ENCODE results near the gene CLDN4.
"Not testable (repeated sequence)": the region's sequence is repeated elsewhere in the genome, so short reads cannot be mapped to it uniquely, and the experiment has no call there.

Gene CLDN4

GRCh38 chr7:73830681-73831583, at the start of gene CLDN4:
Gene CLDN4, plus strand, starts transcription at chr7:73830996. Its CDS starts 206 bp downstream, at chr7:73831202.
- DNase-seq: no peak

GRCh38 chr7:73786588-73786987, 44.2 kb upstream of the CLDN4 start:
- DNase-seq: no peak

- DNase-seq: not testable (repeated sequence)
Measured at GRCh38 chr7:73787786-73788048, 43.1 kb upstream of the CLDN4 start.

GRCh38 chr7:73789051-73789450, 41.7 kb upstream of the CLDN4 start:
- no peak for DNase-seq

- DNase-seq: not testable (repeated sequence)
Measured at GRCh38 chr7:73791170-73791690, 39.6 kb upstream of the CLDN4 start.

GRCh38 chr7:73795188-73795587, 35.6 kb upstream of the CLDN4 start:
- not testable (repeated sequence) for DNase-seq

GRCh38 chr7:73796656-73797055, 34.1 kb upstream of the CLDN4 start:
- not testable (repeated sequence) for DNase-seq

GRCh38 chr7:73797176-73797575, 33.6 kb upstream of the CLDN4 start:
- DNase-seq: not testable (repeated sequence)

- no peak for DNase-seq
Measured at GRCh38 chr7:73799282-73800141, 31.3 kb upstream of the CLDN4 start.

GRCh38 chr7:73801577-73801976, 29.2 kb upstream of the CLDN4 start:
- DNase-seq: no peak

GRCh38 chr7:73802459-73802858, 28.3 kb upstream of the CLDN4 start:
- no peak for DNase-seq

GRCh38 chr7:73809467-73809951, 21.3 kb upstream of the CLDN4 start:
- no peak for DNase-seq

GRCh38 chr7:73810998-73811360, 19.8 kb upstream of the CLDN4 start:
- no peak for DNase-seq

GRCh38 chr7:73811760-73812168, 19.0 kb upstream of the CLDN4 start:
- DNase-seq: peak; percentile 81

- DNase-seq: no peak
Measured at GRCh38 chr7:73812996-73813395, 17.8 kb upstream of the CLDN4 start.

GRCh38 chr7:73815436-73815835, 15.4 kb upstream of the CLDN4 start:
- DNase-seq: no peak

GRCh38 chr7:73817121-73817520, 13.7 kb upstream of the CLDN4 start:
- DNase-seq: no peak

- no peak for DNase-seq
Measured at GRCh38 chr7:73820013-73820412, 10.8 kb upstream of the CLDN4 start.

- DNase-seq: not testable (repeated sequence)
Measured at GRCh38 chr7:73821597-73822285, 9.1 kb upstream of the CLDN4 start.

- no peak for DNase-seq
Measured at GRCh38 chr7:73822319-73823173, 8.2 kb upstream of the CLDN4 start.

- DNase-seq: no peak
Measured at GRCh38 chr7:73823257-73823656, 7.5 kb upstream of the CLDN4 start.
